Dendritic cell treated with granulocyte-macrophage colony-stimulating factor and Interleukin-4, amounts not matched to agents 40 ng/mL and 50 ng/mL, for 4 days (primary cell): Measurements from ENCODE around the gene PARP14.
"Not testable (repeated sequence)": the region's sequence is repeated elsewhere in the genome, so short reads cannot be mapped to it uniquely, and the experiment has no call there.

Experiments
- H3K27ac Mint-ChIP-seq: one replicate; pipeline ENCODE4 v1.8.0; 2022; ENCODE audit warnings: mild to moderate bottlenecking, mixed read lengths
- H3K27me3 Mint-ChIP-seq: one replicate; pipeline ENCODE4 v1.8.0; 2022; ENCODE audit warnings: mild to moderate bottlenecking, mixed read lengths
- H3K36me3 Mint-ChIP-seq: one replicate; pipeline ENCODE4 v1.8.0; 2022; ENCODE audit warnings: low read depth, mixed read lengths
- H3K4me1 Mint-ChIP-seq: one replicate; pipeline ENCODE4 v1.8.0; 2022; ENCODE audit warnings: low read depth, mixed read lengths
- H3K4me3 Mint-ChIP-seq: one replicate; pipeline ENCODE4 v1.8.0; 2022; ENCODE audit warnings: mild to moderate bottlenecking, moderate library complexity, mixed read lengths
- H3K9me3 Mint-ChIP-seq: one replicate; pipeline ENCODE4 v1.8.0; 2022; ENCODE audit warnings: mixed read lengths
- intact Hi-C: fragments of 100-400 bp; cut with micrococcal nuclease; formaldehyde crosslinking; loops from one replicate; pipeline ENCODE4 v1.15.0; 2022

The PARP14 gene

DNA sequence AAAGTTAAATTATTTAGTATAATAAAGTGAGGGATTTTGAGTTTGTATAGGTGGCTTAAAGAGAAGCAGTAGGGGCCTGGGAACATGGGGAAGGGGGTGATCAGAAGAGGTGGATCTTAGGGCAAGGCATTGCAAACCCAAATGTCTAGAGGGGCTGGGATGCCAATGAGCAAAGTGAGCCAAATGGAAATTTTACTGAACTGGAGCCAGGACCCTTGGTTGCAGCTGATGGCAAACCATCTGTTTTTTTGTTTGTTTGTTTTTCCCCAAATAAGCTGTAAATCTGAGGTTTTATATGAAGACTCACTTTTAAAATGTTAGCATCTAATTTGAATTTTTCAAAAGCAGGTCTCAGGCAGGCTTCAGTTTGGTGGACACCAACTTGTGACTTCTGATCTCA lies 14.8 kb upstream of the PARP14 start:
- peaks cover 8% of the 10 kb centered on the region for H3K9me3 Mint-ChIP-seq
- H3K36me3 Mint-ChIP-seq = no peaks in the 10 kb centered on the region
- H3K4me1 Mint-ChIP-seq = peaks cover 11% of the 10 kb centered on the region
- intact Hi-C loops = no loop called here
- no peak overlapping the region for H3K27ac Mint-ChIP-seq
- H3K27me3 Mint-ChIP-seq = no peaks in the 10 kb centered on the region
- no peak overlapping the region for H3K4me3 Mint-ChIP-seq

DNA sequence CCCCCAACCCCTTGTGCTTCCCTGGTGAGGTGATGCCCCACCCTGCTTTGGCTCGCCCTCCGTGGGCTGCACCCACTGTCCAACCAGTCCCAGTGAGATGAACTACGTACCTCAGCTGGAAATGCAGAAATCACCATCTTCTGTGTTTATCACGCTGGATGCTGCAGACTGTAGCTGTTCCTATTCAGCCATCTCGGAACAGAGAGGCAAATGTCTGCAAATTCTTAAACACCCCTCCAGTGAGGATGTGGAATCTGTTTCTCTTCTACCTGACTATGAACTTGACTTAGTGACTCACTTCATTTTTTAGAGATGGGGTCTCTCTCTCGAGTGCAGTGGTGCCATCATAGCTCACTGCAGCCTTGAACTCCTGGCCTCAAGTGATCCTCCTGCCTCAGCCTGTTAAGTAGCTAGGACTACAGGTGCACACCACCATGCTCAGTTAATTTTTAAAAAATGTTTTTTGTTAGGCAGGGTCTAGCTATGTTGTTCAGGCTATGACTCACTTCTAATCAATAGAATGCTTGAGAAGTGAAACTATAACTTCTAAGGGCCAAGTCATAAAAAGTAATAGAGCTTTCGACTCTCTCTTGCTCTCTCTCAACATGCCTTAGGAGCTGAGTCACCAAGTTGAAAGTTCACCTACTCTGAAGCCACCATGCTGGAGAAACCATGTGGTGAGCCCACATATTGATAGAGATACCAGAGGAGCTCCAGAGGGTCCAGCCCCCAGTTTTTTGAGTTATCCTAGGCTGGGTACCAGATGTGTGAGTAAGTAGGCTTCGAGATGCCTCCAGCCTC lies 11.5 kb upstream of the PARP14 start:
- Mint-ChIP-seq H3K4me1 (no peaks in the 10 kb centered on the region), H3K27me3 (no peaks in the 10 kb centered on the region), H3K4me3 (no peak overlapping the region), H3K9me3 (peaks cover 3% of the 10 kb centered on the region), H3K36me3 (no peaks in the 10 kb centered on the region), H3K27ac (no peak overlapping the region)
- intact Hi-C loops = no loop called here

DNA sequence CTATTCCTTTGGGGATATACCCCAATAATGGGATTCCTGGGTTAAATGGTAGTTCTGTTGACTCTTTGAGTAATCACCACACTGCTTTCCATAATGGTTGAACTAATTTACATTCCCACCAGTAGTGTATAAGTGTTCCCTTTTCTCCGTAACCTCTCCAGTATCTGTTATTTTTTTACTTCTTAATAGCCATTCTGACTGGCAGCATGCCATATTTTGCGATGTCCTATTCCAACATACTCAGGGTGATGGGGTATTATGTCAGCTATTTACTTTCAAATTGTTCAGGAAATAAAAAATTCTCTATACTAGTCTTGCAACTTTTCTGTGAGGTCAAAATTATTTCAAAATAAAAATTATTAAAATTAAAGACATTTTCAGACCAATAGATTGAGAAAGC lies 9.1 kb upstream of the PARP14 start:
- H3K27me3 Mint-ChIP-seq = no peaks in the 10 kb centered on the region
- H3K27ac Mint-ChIP-seq = no peak overlapping the region
- intact Hi-C loops = loop anchor here (10.0 kb wide), 1 partner anchor 287 kb away; the partner anchor contains the start of genes FAM162A and MIX23
- H3K4me3 Mint-ChIP-seq = no peak overlapping the region
- peaks cover 10% of the 10 kb centered on the region for H3K9me3 Mint-ChIP-seq
- no peaks in the 10 kb centered on the region for H3K36me3 Mint-ChIP-seq
- no peaks in the 10 kb centered on the region for H3K4me1 Mint-ChIP-seq

DNA sequence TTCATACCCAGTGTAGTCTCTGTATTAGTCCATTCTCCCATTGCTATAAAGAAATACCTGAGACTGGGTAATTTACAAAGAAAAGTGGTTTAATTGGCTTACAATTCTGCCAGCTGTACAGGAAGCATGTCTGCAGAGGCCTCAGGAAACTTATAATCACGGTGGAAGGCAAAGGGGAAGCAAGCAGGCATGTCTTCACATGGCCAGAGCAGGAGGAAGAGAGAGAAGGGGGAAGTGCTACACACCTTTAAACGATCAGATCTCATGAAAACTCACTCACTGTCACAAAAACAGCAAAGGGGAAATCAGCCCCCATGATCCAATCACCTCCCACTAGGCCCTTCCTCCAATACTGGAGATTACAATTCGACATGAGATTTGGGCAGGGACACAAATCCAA lies 6.3 kb upstream of the PARP14 start:
- Mint-ChIP-seq H3K4me3 (no peak overlapping the region), H3K27ac (no peak overlapping the region), H3K4me1 (peaks cover 15% of the 10 kb centered on the region)

DNA sequence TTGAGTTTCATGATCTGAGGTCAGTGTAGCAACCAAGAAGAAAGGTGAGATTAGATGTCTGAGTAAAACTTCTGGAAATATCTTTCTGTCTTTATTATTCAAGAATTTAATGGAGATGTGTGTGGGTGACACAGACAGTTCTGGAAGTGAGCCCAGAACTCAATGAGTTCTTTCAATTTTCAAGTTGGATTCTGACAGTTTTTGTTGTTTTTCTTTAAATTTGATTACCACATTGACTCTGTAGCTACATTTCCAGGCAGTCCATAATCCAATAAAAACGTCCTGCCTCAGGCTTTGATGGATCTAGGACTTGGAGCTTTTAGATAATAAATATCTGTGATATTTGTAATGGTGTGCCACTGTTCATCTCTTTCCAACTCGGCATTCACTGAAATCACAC lies 3.9 kb upstream of the PARP14 start:
- intact Hi-C loops = loop anchor here (10.0 kb wide), 1 partner anchor 292 kb away; the partner anchor contains the start of genes FAM162A and MIX23

More for the DNA sequence above, 6.3 kb upstream of the PARP14 start:
- Mint-ChIP-seq H3K27me3 (no peaks in the 10 kb centered on the region), H3K36me3 (no peaks in the 10 kb centered on the region), H3K9me3 (peaks cover 10% of the 10 kb centered on the region)
- intact Hi-C loops = loop anchor here (10.0 kb wide), 1 partner anchor 290 kb away; the partner anchor contains the start of genes FAM162A and MIX23

DNA sequence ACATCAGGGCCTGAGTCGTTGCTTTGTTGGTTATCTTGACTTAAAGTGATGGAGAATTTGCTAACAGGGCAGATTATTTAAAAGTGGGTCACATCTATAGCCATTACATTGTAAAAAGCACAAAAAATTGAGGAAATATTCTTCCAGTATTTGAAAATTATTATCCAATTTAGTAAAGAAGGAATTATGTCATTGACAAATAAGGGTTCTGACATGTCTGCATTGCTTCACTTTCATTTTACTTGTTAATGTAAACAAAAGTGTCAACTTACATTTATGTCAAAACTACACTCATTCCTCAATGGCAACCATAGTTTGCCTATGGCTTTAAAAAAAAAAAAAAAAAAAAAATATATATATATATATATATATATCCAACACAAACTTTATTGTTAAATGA lies 3.4 kb upstream of the PARP14 start:
- no peak overlapping the region for H3K27ac Mint-ChIP-seq
- intact Hi-C loops = loop anchor here (10.0 kb wide), 1 partner anchor 292 kb away; the partner anchor contains the start of genes FAM162A and MIX23
- H3K9me3 Mint-ChIP-seq = peaks cover 10% of the 10 kb centered on the region

More for the DNA sequence above, 3.9 kb upstream of the PARP14 start:
- no peaks in the 10 kb centered on the region for H3K27me3 Mint-ChIP-seq
- H3K9me3 Mint-ChIP-seq = peaks cover 10% of the 10 kb centered on the region
- H3K4me3 Mint-ChIP-seq = no peak overlapping the region
- H3K4me1 Mint-ChIP-seq = peaks cover 33% of the 10 kb centered on the region
- no peak overlapping the region for H3K27ac Mint-ChIP-seq
- peaks cover 15% of the 10 kb centered on the region for H3K36me3 Mint-ChIP-seq

DNA sequence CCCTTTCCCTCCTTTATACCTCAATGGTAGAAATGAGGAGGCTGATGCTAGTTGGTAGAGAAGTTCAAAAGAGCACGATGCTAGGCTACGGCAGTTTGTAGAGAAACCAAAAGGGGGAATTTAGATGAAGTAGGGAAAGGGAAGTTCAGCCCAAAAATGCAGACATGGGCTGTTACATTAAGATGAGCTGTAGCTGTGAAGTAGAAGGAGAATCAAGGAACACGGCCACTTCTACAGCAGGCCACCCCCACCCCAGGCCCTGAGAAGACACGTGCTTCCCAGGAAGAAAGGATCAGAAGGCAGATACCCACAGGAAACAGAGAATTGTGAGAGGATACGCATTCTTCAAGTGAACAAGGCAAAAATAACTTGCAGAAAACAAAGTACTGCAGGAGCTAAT lies 2.1 kb upstream of the PARP14 start:
- Mint-ChIP-seq H3K36me3 (peaks cover 16% of the 10 kb centered on the region), H3K27me3 (no peaks in the 10 kb centered on the region), H3K27ac (peak overlapping the region; percentile 94), H3K9me3 (peaks cover 10% of the 10 kb centered on the region), H3K4me1 (peaks cover 51% of the 10 kb centered on the region), H3K4me3 (peak overlapping the region; percentile 37)
- intact Hi-C loops = loop anchor here (10.0 kb wide), 1 partner anchor 294 kb away; the partner anchor contains the start of genes FAM162A and MIX23

More for the DNA sequence above, 3.4 kb upstream of the PARP14 start:
- H3K27me3 Mint-ChIP-seq = no peaks in the 10 kb centered on the region
- peaks cover 16% of the 10 kb centered on the region for H3K36me3 Mint-ChIP-seq
- peaks cover 38% of the 10 kb centered on the region for H3K4me1 Mint-ChIP-seq
- no peak overlapping the region for H3K4me3 Mint-ChIP-seq

DNA sequence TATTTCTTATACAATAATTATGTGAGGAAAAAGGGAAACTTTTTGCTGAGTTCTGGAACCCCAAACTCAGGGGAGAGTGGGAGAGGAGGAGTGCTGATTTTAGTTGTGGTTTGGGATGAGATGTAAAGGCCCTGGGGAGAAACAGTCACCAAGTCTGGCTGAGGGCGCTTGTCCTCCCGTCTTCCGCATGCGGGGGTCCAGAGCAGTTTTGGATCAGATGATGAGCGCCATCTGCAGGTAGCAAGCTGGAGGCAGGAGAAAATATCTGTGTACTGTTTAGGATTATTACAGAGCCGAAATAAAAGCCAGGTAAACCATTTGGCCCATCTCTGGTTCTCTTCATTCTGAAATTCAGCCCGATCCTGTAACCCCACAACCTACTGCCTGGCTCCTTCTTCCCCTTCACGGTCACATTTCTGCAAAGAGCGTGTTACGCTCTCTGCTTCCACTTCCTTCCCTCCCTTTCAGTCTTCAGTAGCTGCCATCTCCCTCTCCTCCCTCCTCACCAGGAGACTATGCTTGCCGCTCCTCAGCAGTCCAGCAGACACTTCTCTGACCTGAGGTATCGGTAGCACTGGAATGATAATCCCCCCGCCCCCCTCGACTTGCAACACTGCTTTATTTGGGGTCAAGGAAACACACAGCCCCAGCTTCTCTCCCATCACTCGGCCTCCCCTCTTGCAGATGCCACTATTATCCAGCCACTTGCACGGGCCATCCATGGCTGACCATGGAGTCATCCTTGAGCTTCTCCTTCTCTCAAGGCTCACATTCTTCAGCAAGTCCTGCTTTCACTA lies 1.4 kb upstream of the PARP14 start:
- peak overlapping the region; percentile 94 for H3K27ac Mint-ChIP-seq
- H3K36me3 Mint-ChIP-seq = peaks cover 21% of the 10 kb centered on the region
- H3K4me3 Mint-ChIP-seq = peak overlapping the region; percentile 94
- H3K27me3 Mint-ChIP-seq = no peaks in the 10 kb centered on the region
- peaks cover 57% of the 10 kb centered on the region for H3K4me1 Mint-ChIP-seq
- peaks cover 6% of the 10 kb centered on the region for H3K9me3 Mint-ChIP-seq
- intact Hi-C loops = loop anchor here (1.0 to 10.0 kb wide), 2 partner anchors 119 to 294 kb away; partner anchors contain the start of genes FAM162A and MIX23

DNA sequence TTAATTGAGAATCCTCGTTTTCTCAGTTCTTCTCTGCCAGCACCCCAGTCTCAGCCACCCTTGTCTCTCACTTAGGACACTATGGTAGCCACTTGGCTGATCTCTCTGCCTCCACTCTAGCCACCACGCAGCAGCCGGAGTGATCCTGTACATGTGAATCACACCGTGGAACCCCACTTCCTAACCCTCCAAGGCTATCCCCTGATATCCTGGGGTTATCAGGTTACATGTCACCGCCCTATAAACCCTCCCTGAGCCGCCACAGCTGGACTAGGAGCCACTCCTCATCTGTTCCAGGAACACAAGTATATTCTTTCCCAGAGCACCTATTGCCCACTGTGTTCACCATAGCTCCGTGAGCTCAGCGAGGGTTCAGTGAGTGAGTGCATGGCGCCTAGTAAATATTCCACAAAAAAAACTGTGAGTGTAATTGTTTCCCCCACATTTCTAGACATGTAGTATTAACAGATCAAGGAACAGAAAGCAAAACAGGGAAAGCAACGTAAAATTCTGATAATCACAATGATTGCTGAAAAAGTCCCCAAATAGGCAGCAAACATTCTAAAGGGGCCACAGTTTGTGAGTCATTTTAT lies 661 bp upstream of the PARP14 start:
- Mint-ChIP-seq H3K4me3 (peak overlapping the region; percentile 94), H3K27ac (peak overlapping the region; percentile 94), H3K36me3 (peaks cover 28% of the 10 kb centered on the region), H3K27me3 (no peaks in the 10 kb centered on the region), H3K4me1 (peaks cover 60% of the 10 kb centered on the region), H3K9me3 (no peaks in the 10 kb centered on the region)
- intact Hi-C loops = loop anchor here (1.0 to 10.0 kb wide), 5 partner anchors 115 to 295 kb away; partner anchors contain the start of genes DTX3L, FAM162A, HSPBAP1 and KPNA1

DNA sequence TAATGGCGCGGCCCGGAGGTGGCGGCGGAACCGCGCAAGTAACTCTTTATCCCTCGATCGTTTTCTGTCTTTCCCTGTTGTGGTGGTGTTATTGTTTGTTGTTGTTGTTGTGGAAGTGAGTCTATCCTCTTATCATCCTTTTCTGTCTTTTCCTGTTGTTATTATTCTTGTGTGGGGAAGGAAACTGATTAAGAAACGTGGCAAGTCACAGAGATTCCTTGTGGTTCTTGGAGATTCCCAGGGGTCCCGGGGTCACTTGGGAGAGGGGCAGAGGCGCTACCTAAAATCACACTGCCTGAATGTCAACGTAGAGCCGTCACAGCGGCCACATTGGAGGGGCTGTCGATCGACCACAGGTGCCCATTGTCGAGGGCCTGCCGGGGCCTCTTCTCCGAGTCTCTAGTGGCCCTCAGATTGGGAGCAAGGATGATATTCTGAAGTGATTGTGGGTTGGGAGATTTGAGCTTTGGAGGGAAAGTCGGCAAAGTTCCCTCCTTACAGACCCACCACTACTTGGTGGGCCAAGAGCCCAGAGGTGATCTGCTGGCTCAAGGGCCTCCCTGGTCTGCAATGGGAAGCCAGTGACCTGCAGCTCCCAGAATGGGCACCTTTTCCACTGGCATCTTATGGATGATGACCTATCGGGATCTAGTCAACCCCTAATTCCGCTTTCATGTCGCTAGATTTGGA lies 790 bp downstream of the PARP14 start:
- H3K4me1 Mint-ChIP-seq = peaks cover 66% of the 10 kb centered on the region
- no peaks in the 10 kb centered on the region for H3K27me3 Mint-ChIP-seq
- H3K9me3 Mint-ChIP-seq = no peaks in the 10 kb centered on the region
- intact Hi-C loops = loop anchor here (5.0 to 10.0 kb wide), 2 partner anchors 113 to 169 kb away; partner anchors contain the start of genes HSPBAP1, KPNA1 and SLC49A4
- peaks cover 37% of the 10 kb centered on the region for H3K36me3 Mint-ChIP-seq
- peak overlapping the region; percentile 94 for H3K4me3 Mint-ChIP-seq
- peak overlapping the region; percentile 94 for H3K27ac Mint-ChIP-seq

DNA sequence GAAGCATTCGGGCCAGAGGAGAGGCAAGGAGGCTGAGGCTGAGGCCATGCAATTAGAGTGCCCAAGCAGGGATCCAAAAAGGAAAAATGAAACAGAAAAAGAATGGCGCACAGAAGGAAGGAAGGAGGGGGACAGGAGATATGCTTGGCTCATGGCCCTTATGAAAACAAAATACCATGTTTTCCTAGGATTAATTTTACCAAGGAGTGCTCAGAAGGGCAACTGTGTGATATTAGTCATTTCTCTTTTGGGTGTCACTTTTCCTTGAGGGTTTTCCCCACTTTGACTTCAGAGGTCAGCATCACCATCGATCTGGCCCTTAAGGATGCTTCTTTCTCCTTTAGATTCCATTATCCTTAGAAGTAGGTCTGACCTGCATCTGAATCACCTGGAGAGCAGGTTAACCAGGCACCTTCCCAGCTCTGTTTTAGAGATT lies 1.4 kb downstream of the PARP14 start:
- Mint-ChIP-seq H3K9me3 (no peaks in the 10 kb centered on the region), H3K4me3 (peak overlapping the region; percentile 94), H3K27ac (peak overlapping the region; percentile 94), H3K27me3 (no peaks in the 10 kb centered on the region), H3K36me3 (peaks cover 37% of the 10 kb centered on the region), H3K4me1 (peaks cover 66% of the 10 kb centered on the region)
- intact Hi-C loops = loop anchor here (5.0 to 10.0 kb wide), 2 partner anchors 113 to 170 kb away; partner anchors contain the start of genes HSPBAP1, KPNA1 and SLC49A4

DNA sequence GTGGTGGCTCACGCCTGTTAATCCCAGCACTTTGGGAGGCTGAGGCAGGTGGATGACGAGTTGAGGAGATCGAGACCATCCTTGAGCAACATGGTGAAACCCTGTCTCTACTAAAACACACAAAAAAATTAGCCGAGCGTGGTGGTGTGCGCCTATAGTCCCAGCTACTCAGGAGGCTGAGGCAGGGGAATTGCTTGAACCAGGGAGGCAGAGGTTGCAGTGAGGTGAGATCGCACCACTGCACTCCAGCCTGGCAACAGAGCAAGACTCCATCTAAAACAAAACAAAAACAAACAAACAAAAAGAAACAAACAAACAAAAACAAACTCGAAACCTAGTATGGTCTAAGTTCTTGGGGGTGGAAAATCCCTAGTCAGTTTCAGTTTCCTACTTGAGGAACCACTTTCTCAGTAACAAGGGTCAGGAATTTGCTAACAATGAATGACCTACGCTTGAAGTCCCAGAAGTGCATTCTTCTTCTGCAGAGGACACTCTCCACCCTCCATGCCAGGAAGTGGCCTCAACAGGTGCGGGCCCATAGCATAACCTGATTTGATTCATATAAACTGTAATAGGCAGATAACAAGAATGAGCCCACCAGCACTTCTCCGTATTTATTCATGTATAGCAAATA lies 2.3 kb downstream of the PARP14 start:
- intact Hi-C loops = loop anchor here (5.0 to 10.0 kb wide), 2 partner anchors 112 to 171 kb away; partner anchors contain the start of genes HSPBAP1, KPNA1 and SLC49A4
- H3K27ac Mint-ChIP-seq = peak overlapping the region; percentile 94
- H3K27me3 Mint-ChIP-seq, H3K9me3 Mint-ChIP-seq: not testable (repeated sequence)
- H3K36me3 Mint-ChIP-seq = peaks cover 37% of the 10 kb centered on the region
- H3K4me3 Mint-ChIP-seq = peak overlapping the region; percentile 94
- H3K4me1 Mint-ChIP-seq = peaks cover 65% of the 10 kb centered on the region
